Stomach (tissue), 9 donors: Measurements from ENCODE around the gene LILRB1. TPM values are rescaled to one million over a fixed set of nuclear protein-coding genes. Genes with fewer than 3 reads are reported as not detected.
"Not testable (repeated sequence)": the region's sequence is repeated elsewhere in the genome, so short reads cannot be mapped to it uniquely, and the experiment has no call there.

ENCODE experiments used
- DNase-seq, 2 donors: peaks; one replicate each; pipeline versions ENCODE4 v3.0.0 to v3.0.0-alpha.2; 2013 to 2019
- H3K27ac ChIP-seq, 5 donors: fragments of 200-600 bp in 4 of 5; sonication (generic) in 4 of 5; one replicate each; pipeline ENCODE4 v1.5.1; 2013 to 2019; ENCODE audit warnings: mild to moderate bottlenecking in 1 of 5, moderate library complexity in 1 of 5
- H3K27me3 ChIP-seq, 3 donors: fragments of 200-600 bp; sonication (generic); one replicate each; pipeline ENCODE4 v1.5.1; 2017 to 2019; ENCODE audit warnings: mixed run types in 1 of 3
- H3K36me3 ChIP-seq, 4 donors: fragments of 200-600 bp; sonication (generic); 1 replicate in 3 of 4; 2 replicates in 1 of 4; pipeline ENCODE4 v1.5.1; 2016 to 2019
- H3K4me1 ChIP-seq, 4 donors: fragments of 200-600 bp; sonication (generic); one replicate each; pipeline ENCODE4 v1.5.1; 2016 to 2019
- H3K4me3 ChIP-seq, 4 donors: fragments of 200-600 bp; sonication (generic) in 3 of 4; one replicate each; pipeline ENCODE4 v1.5.1; 2016 to 2019; ENCODE audit warnings: mild to moderate bottlenecking in 1 of 4
- H3K9me3 ChIP-seq, 4 donors: fragments of 200-600 bp; sonication (generic); one replicate each; pipeline ENCODE4 v1.5.1; 2016 to 2019
- CTCF ChIP-seq, 7 experiments: fragments of 450-650 bp in 4 of 7; fragments of 200-600 bp in 3 of 7; sonication (generic) in 3 of 7; IDR thresholded peaks; one replicate each; pipeline ENCODE4 v1.5.1; 2016 to 2019; ENCODE audit warnings: antibody characterized with exemption in 7 of 7, control low read depth in 2 of 7, mild to moderate bottlenecking in 1 of 7
- EP300 ChIP-seq: sonication (generic); formaldehyde crosslinking; IDR thresholded peaks from one replicate; pipeline ENCODE4 v1.6.1; 2017; ENCODE audit warnings: antibody characterized with exemption
- POLR2A ChIP-seq, 4 donors: fragments of 450-650 bp; IDR thresholded peaks; one replicate each; pipeline ENCODE4 v1.6.1; 2016; ENCODE audit warnings: antibody characterized with exemption in 4 of 4, control low read depth in 2 of 4, mild to moderate bottlenecking in 1 of 4, moderate library complexity in 1 of 4
- POLR2AphosphoS5 ChIP-seq, 3 donors: sonication (generic); formaldehyde crosslinking; IDR thresholded peaks; one replicate each; pipeline ENCODE4 v1.6.1; 2016; ENCODE audit warnings: antibody characterized with exemption in 3 of 3
- WGBS, 5 donors: extraction: QIAGEN DNeasy Blood & Tissue Kit in 3 of 5; methylation state at CpG; one replicate each; pipeline versions ENCODE4 v1.1.5 to v1.1.7; 2013 to 2018; 5-methylcytosine and 5-hydroxymethylcytosine counted together
- intact Hi-C: fragments of 100-400 bp; cut with DNase I; formaldehyde crosslinking; loops from one replicate; pipeline ENCODE4 v1.15.1; 2023; ENCODE audit warnings: low total_unique reads
- polyA plus RNA-seq, 3 donors: library from polyadenylated mRNA; stranded (reverse); fragments of 200-250 nt; gene quantifications; one replicate each; pipeline ENCODE4 v1.2.3, GENCODE V29; 2013
- total RNA-seq, 5 donors: library from RNA; depleted of rRNA; stranded (reverse); fragments of >200 nt; gene quantifications; one replicate each; pipeline versions ENCODE4 v1.1.0 to v1.2.3, GENCODE V29; 2014 to 2016
- donor health status: healthy with polysubstance abuse.
- donor health status: Bipolar disorder and iron deficiency.
- donor health status: healthy.

LILRB1 gene
- total and polyA plus RNA-seq, 8 donors: 0.37 to 50.8 (median 2.0) TPM; not detected in 1

- intact Hi-C loops, H3K36me3 ChIP-seq, H3K9me3 ChIP-seq, H3K4me1 ChIP-seq, H3K4me3 ChIP-seq: not testable (repeated sequence)
- peak in 1 of 2 donors; percentile 25 for DNase-seq
- Histone ChIP-seq H3K27ac (peak overlapping the region in 2 of 5 donors; percentile 40 to 73), H3K27me3 (peaks cover 0 to 44% (median 0%) of the 10 kb centered on the region in 3 donors)
- peak in 1 of 3 donors; percentile 30 for TF ChIP-seq POLR2AphosphoS5 (IDR thresholded peaks at IDR 0.05)
- 13 to 34% (median 15%) methylated on average over 4 of the region's 4 CpGs for WGBS, 5 donors
Observed at GRCh38 chr19:54627912-54628311, 2.4 kb upstream of the LILRB1 start.

- no peaks in the 10 kb centered on the region for H3K36me3 ChIP-seq
- DNase-seq: no peak
- intact Hi-C loops: no loop called here
- H3K27me3 ChIP-seq: peaks cover 0 to 68% (median 0%) of the 10 kb centered on the region in 3 donors
- TF ChIP-seq CTCF (IDR thresholded peaks at IDR 0.05) (no peak), POLR2A (IDR thresholded peaks at IDR 0.05) (no peak)
- no peak overlapping the region for H3K27ac ChIP-seq
- WGBS, 5 donors: 18 to 56% (median 46%) methylated on average over 1 to 6 of the region's 6 CpGs
- H3K4me3 ChIP-seq: peak overlapping the region in 2 of 4 donors; percentile 7 to 22
- peaks cover 0 to 6% (median 3%) of the 10 kb centered on the region in 4 donors for H3K4me1 ChIP-seq
- H3K9me3 ChIP-seq: peaks cover 0 to 10% (median 2%) of the 10 kb centered on the region in 4 donors
Observed at GRCh38 chr19:54630782-54631181, 498 bp downstream of the LILRB1 start.

GRCh38 chr19:54631489-54632337 is 1.4 kb downstream of the LILRB1 start:
- intact Hi-C loops, DNase-seq, H3K4me3 ChIP-seq, H3K27ac ChIP-seq, H3K36me3 ChIP-seq, H3K9me3 ChIP-seq, H3K4me1 ChIP-seq: not testable (repeated sequence)
- WGBS, 5 donors: 70 to 77% (median 71%) methylated on average over 23 of the region's 23 CpGs
- H3K27me3 ChIP-seq: peaks cover 0 to 72% (median 0%) of the 10 kb centered on the region in 3 donors

- H3K4me3 ChIP-seq, H3K27ac ChIP-seq, intact Hi-C loops, H3K9me3 ChIP-seq, DNase-seq, H3K4me1 ChIP-seq, H3K36me3 ChIP-seq: not testable (repeated sequence)
- 71 to 87% (median 80%) methylated on average over 11 to 16 of the region's 16 CpGs for WGBS, 5 donors
- H3K27me3 ChIP-seq: peaks cover 0 to 64% (median 0%) of the 10 kb centered on the region in 3 donors
Observed at GRCh38 chr19:54632517-54632916, 2.2 kb downstream of the LILRB1 start.

- DNase-seq: no peak
- WGBS, 5 donors: 56 to 73% (median 68%) methylated on average over 3 to 7 of the region's 7 CpGs
- Histone ChIP-seq H3K9me3 (no peaks in the 10 kb centered on the region), H3K27me3 (peaks cover 0 to 61% (median 0%) of the 10 kb centered on the region in 3 donors), H3K4me1 (peaks cover 0 to 4% (median 1%) of the 10 kb centered on the region in 4 donors), H3K27ac (no peak overlapping the region), H3K4me3 (no peak overlapping the region), H3K36me3 (no peaks in the 10 kb centered on the region)
- TF ChIP-seq POLR2AphosphoS5 (IDR thresholded peaks at IDR 0.05): no peak
- TF ChIP-seq EP300: no peak
- no peak for TF ChIP-seq CTCF (IDR thresholded peaks at IDR 0.05)
- no peak for TF ChIP-seq POLR2A (IDR thresholded peaks at IDR 0.05)
- intact Hi-C loops: no loop called here
Observed at GRCh38 chr19:54633401-54633800, 3.1 kb downstream of the LILRB1 start.

- 15 to 30% (median 22%) methylated on average over 3 to 12 of the region's 12 CpGs for WGBS, 5 donors
- DNase-seq, H3K9me3 ChIP-seq, H3K36me3 ChIP-seq, H3K4me3 ChIP-seq, intact Hi-C loops, H3K27ac ChIP-seq, H3K4me1 ChIP-seq: not testable (repeated sequence)
- H3K27me3 ChIP-seq: peaks cover 0 to 45% (median 0%) of the 10 kb centered on the region in 3 donors
Observed at GRCh38 chr19:54636081-54636480, 5.8 kb downstream of the LILRB1 start.
